GM18511 (cell line): ENCODE measurements around the gene BPHL.
"Not testable (repeated sequence)": the region's sequence is repeated elsewhere in the genome, so short reads cannot be mapped to it uniquely, and the experiment has no call there.

Experiments
- ATAC-seq: cut with Tn5 transposase; IDR thresholded peaks from one replicate; pipeline ENCODE4 v1.9.1; 2021; ENCODE audit warnings: mild to moderate bottlenecking, moderate library complexity; ENCODE audit not compliant: unreplicated experiment

Gene BPHL

GRCh38 chr6:3118353-3119039, at the start of gene BPHL:
BPHL (plus strand) TSS chr6:3118711; CDS start chr6:3118741, 30 bp downstream.
- ATAC-seq: peak; percentile 94

- no peak for ATAC-seq
Measured at GRCh38 chr6:3071568-3071967, 46.9 kb upstream of the BPHL start.

DNA sequence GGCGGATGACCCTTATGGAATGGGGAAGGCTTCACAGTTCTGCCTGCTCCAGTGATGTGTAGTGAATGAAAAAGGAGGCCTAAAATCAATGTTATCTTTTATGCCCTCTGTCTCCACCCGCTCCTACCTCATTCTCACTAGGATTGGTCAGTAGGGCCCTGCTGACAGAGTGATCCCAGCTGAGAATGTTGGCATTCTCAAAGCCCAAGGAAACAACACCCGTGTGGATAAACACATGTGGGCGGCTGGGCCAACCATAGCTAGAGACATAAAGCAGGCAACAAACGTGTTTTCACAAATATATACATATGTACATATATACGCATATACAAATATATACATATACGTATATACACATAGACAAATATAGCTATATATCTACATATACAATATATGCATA, 45.7 kb upstream of the BPHL start:
- no peak for ATAC-seq

DNA sequence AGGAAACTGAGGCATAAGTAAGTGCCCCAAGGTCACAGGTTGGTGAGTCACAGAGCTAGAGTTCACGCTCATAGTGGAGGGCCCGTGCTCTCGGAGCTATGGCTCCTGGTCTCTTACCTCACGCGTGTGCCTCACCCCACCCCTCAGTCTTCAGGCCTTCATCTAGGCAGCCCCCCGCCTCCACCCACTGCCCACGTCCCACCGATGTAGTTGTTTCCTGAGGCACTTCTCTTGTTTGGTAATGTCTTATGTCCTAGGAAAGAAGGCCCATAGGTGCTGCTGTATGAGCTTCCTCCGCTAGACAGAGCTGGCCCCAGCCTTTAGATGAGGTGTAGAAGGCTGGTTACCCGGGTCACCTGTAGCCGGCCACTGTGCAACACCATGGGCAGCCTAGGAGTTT, 45.1 kb upstream of the BPHL start:
- no peak for ATAC-seq

DNA sequence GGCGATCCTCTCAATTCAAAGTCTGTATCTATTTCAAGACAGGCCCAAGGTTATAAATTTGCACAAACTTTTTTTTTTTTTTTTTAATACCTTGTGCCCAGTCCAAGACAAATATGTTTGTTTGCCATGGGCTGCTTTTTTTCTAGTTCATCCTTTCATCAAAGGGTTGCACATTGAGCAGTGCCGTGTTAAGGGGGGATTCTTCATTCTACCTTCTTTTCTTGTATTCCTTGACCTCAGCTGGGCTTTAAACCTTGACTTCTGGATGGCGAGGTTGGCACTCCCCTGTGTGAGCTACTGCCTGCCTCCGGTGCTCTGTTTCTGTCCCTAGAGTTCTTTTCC, 42.8 kb upstream of the BPHL start:
- ATAC-seq: no peak

DNA sequence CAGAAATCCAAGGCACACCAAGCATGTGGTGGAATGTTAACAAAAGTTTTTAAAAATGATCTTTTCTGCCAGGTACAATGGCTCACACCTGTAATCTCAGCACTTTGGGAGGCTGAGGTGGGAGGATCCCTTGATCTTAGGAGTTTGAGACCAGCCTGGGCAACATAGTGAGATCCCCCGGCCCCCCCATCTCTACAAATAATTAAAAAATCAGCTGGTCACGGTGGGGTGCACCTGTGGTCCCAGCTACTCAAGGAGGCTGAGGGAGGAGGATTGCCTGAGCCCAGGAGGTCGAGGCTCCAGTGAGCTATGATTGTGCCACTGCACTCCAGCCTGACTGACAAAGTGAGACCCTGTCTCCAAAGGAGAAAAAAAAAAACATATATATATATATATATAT, 42.2 kb upstream of the BPHL start:
- no peak for ATAC-seq

- ATAC-seq: peak; percentile 66
Measured at GRCh38 chr6:3077430-3077829, 41.1 kb upstream of the BPHL start.

GRCh38 chr6:3078952-3079351, 39.6 kb upstream of the BPHL start:
- ATAC-seq: not testable (repeated sequence)

DNA sequence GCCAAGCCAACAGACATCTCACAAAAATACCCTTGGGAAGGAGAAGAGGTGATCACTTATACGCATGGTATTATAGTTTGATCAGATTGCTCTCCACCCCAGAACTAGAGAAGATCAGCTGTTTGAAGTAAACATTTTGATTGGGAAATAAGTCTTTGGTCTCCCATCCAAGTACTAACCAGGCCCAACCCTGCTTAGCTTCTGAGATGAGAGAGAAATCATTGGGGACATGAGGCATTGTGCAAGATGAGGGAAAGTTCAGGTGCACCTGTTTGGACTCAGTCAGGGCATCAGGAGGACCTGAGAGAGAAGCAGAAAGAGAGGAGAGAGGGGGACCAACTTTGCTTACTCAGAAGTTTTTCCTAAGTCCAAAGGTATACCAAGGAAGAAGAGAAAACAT, 38.8 kb upstream of the BPHL start:
- ATAC-seq: no peak

GRCh38 chr6:3081960-3082359, 36.6 kb upstream of the BPHL start:
- ATAC-seq: no peak

DNA sequence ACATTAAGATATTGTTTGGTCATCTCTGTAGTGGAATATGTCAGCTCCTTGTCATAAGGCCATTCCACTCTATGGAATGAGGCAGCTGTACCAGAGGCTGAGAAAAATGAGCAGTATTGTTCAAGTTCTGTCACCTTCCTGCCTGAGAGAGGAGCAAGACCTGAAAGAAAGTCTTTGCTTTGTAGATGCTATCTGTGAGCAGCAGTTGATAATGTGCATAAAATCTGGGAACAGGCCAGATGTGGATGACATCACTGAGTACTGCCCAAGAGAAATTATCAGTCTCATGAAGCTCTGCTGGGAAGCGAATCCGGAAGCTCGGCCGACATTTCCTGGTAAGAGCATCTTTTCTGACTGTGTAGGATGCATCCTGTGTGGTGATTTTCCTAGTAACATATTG, 33.4 kb upstream of the BPHL start:
- ATAC-seq: no peak

DNA sequence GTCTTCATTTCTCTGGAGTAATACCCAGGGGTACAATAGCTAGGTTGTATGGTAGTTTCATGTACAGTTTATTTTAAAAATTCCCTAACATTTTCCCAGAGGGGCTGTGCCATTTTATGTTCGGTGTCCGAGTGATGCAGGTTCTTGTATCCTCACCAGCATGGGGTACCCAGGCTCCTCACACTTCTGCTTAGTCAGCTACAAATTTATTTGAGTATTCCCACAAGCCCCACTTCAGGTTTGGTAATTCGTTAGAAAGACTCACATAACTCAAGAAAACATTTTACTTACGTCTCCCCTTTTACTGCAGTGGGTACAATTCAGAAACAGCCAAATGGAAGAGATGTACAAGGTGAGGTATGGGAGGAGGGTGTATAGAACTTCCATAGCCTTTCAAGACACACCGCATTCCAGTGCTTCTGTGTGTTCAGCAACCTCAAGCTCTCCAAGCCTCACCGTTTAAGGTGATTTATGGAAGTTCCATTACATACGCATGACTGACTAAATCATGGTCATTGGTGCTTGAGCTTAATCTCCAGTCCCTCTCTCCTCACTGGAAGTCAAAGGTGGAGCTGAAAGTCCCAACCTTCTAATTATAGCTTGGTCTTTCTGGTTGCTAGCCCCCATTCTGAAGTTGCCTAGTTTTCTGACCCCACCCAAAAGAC, 32.1 kb upstream of the BPHL start:
- ATAC-seq: no peak

GRCh38 chr6:3088446-3088845, 30.1 kb upstream of the BPHL start:
- no peak for ATAC-seq

GRCh38 chr6:3088968-3089367, 29.5 kb upstream of the BPHL start:
- no peak for ATAC-seq

GRCh38 chr6:3090013-3090412, 28.5 kb upstream of the BPHL start:
- no peak for ATAC-seq

GRCh38 chr6:3094815-3095214, 23.7 kb upstream of the BPHL start:
- no peak for ATAC-seq

GRCh38 chr6:3102875-3103274, 15.6 kb upstream of the BPHL start:
- no peak for ATAC-seq

- ATAC-seq: no peak
Measured at GRCh38 chr6:3108746-3109414, 9.6 kb upstream of the BPHL start.

- ATAC-seq: no peak
Measured at GRCh38 chr6:3109761-3110160, 8.8 kb upstream of the BPHL start.

GRCh38 chr6:3114377-3114776, 4.1 kb upstream of the BPHL start:
- ATAC-seq: no peak

DNA sequence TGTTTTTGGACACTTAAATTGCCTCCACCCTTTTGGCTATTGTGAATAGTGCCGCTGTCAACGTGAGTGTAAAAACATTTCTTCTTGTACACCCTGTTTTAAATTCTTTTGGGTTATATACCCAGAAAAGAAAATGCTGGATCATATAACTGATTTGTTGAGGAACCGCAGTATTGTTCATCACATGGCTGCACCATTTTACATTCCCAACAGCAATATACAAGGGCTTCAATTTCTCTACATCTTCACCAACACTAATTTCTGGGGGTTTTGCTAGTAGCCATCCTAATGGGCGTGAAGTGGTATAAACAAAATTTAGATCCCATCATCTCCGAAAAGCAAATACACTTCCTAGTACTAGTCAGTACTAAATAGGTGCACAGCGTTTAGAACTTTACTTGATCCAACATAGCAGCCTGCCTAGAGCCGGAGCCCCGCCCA, 579 bp upstream of the BPHL start:
- ATAC-seq: peak; percentile 1

DNA sequence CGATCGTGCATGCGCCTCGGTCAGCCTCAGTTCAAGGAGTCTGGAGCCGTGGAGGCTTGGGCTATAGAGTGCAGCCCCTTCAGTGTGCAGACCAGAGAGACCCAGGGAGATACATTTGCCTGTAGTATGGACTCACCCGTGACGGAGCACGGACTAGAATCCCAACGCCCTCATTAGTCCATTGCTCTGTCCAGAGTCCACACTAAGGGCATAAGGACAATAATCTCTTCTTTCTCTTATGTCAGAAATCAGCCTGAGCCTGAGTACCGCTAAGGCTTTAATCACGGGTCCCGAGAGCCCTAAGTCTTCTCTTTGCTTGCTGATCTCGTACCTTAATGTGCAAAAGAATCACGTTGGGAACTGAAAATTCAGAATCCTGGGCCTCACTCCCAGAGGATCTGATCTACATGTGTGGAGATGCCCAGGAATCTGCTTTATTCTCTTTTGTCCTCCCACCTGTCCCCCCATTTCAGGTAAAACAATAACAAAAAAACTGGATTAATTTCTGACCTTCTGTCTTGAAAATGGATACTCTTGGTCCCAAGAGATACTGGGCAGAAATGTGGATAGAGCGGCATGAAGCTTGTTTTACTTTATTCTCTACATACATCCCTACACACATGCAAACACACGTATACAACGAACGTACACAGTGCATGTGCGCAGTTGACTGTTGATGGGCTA, 671 bp downstream of the BPHL start:
- peak; percentile 45 for ATAC-seq
